Adipocyte (in vitro differentiated cells): ENCODE results near the gene ZNF366.
A peak's percentile ranks its signal among the peaks of the same experiment; 100 is the strongest.

Experiments used
- DNase-seq: peaks from one replicate; pipeline ENCODE4 v3.0.0-alpha.2; 2015; ENCODE audit warnings: low read depth
- H3K27me3 ChIP-seq: replicated peaks from 2 replicates; pipeline ENCODE4 v1.7.0; 2013; ENCODE audit warnings: mild to moderate bottlenecking, low read length, moderate library complexity; ENCODE audit not compliant: control insufficient read depth, insufficient read depth
- H3K36me3 ChIP-seq: 2 replicates; pipeline ENCODE4 v1.7.0; 2013; ENCODE audit warnings: low read length, mild to moderate bottlenecking, moderate library complexity; ENCODE audit not compliant: control insufficient read depth, insufficient read depth, severe bottlenecking
- H3K4me1 ChIP-seq: 2 replicates; pipeline ENCODE4 v1.7.0; 2013; ENCODE audit warnings: mild to moderate bottlenecking, low read length, moderate library complexity; ENCODE audit not compliant: control insufficient read depth, insufficient read depth
- H3K4me3 ChIP-seq: 2 replicates; pipeline ENCODE4 v1.7.0; 2013; ENCODE audit warnings: mild to moderate bottlenecking, low read length, moderate library complexity
- H3K9ac ChIP-seq: 2 replicates; pipeline ENCODE4 v1.7.0; 2013; ENCODE audit warnings: mild to moderate bottlenecking, low read length, moderate library complexity
- H3K9me3 ChIP-seq: 2 replicates; pipeline ENCODE4 v1.7.0; 2013; ENCODE audit warnings: mild to moderate bottlenecking, low read length, moderate library complexity; ENCODE audit not compliant: control insufficient read depth

ZNF366 gene

GRCh38 chr5:72463449-72464052, 43.7 kb downstream of the ZNF366 start:
- Histone ChIP-seq H3K4me1 (peaks cover 19% of the 10 kb centered on the region), H3K9ac (no peak overlapping the region), H3K36me3 (no peaks in the 10 kb centered on the region), H3K27me3 (no peaks in the 10 kb centered on the region), H3K4me3 (no peak overlapping the region), H3K9me3 (no peaks in the 10 kb centered on the region)
- DNase-seq: no peak

DNA sequence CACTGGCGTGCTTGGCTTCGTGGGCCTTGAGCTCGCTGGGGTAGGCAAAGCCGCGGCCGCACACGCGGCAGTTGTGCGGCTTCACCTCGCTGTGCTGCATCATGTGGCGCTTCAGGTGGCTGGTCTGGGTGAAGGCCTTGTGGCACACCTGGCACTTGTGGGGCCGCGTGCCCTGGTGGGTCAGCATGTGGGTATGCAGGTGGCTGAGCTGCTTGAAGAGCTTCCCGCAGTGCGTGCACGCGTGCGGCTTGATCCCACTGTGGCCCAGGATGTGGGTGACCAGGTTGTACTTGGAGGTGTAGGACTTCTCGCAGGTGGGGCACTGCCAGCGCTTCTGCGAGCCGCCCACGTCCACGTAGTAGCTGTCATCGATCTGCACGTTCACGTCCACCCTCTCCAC, 46.8 kb downstream of the ZNF366 start:
- no peaks in the 10 kb centered on the region for H3K9me3 ChIP-seq
- peaks cover 7% of the 10 kb centered on the region for H3K4me1 ChIP-seq
- no peak for DNase-seq
- H3K9ac ChIP-seq: no peak overlapping the region
- no peaks in the 10 kb centered on the region for H3K36me3 ChIP-seq
- H3K27me3 ChIP-seq: no peaks in the 10 kb centered on the region
- no peak overlapping the region for H3K4me3 ChIP-seq

DNA sequence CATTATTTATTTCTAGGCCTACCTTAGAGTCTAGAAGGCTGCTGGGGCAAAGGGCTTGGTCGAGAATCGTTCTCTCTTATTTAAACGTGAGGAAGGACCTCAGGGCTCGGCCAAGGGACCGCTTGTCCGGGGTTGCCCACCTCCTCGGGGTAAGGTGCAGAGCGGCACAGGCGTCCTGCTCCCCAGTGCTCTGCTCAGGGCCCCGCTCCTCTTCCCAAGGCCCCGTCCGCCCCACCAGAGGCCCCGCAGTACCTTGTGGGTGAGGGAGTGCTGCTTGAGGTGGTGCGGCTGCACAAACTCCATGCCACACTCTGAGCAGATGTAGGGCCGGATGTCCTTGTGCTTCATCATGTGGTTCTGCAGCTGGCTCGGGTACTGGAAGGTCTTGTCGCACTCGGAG, 47.3 kb downstream of the ZNF366 start:
- Histone ChIP-seq H3K4me3 (no peak overlapping the region), H3K27me3 (no peaks in the 10 kb centered on the region), H3K9me3 (no peaks in the 10 kb centered on the region), H3K9ac (no peak overlapping the region), H3K4me1 (peaks cover 7% of the 10 kb centered on the region), H3K36me3 (no peaks in the 10 kb centered on the region)
- no peak for DNase-seq

- DNase-seq: no peak
- no peaks in the 10 kb centered on the region for H3K36me3 ChIP-seq
- H3K4me1 ChIP-seq: peaks cover 9% of the 10 kb centered on the region
- H3K27me3 ChIP-seq: no peaks in the 10 kb centered on the region
- H3K4me3 ChIP-seq: no peak overlapping the region
- no peak overlapping the region for H3K9ac ChIP-seq
- no peaks in the 10 kb centered on the region for H3K9me3 ChIP-seq
Measured at GRCh38 chr5:72459089-72459661, 48.0 kb downstream of the ZNF366 start.

DNA sequence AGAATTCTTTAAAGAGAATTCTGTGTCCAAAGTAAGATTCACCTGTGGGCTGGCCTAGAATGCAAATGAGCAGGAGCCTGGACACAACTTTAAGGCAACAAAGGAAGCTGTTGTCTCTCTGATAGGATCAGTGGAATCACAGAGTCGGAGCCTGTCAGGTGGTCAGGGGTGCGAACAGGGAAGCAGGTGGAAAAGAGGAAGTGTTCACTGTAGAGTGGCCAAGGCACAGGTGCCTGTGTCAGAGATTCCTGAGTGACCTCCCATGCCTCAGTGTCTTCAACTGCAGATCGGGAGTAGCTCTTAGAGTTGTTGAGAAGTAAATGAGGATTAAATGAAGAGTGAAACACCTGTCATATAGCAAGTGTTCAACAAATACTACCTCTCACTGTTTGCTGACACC, 48.8 kb downstream of the ZNF366 start:
- H3K4me1 ChIP-seq: peaks cover 16% of the 10 kb centered on the region
- H3K9me3 ChIP-seq: no peaks in the 10 kb centered on the region
- no peak overlapping the region for H3K9ac ChIP-seq
- no peaks in the 10 kb centered on the region for H3K36me3 ChIP-seq
- H3K27me3 ChIP-seq: no peaks in the 10 kb centered on the region
- DNase-seq: no peak
- no peak overlapping the region for H3K4me3 ChIP-seq

- no peaks in the 10 kb centered on the region for H3K36me3 ChIP-seq
- H3K27me3 ChIP-seq: no peaks in the 10 kb centered on the region
- no peak overlapping the region for H3K9ac ChIP-seq
- H3K4me1 ChIP-seq: peaks cover 25% of the 10 kb centered on the region
- DNase-seq: no peak
- H3K9me3 ChIP-seq: no peaks in the 10 kb centered on the region
- no peak overlapping the region for H3K4me3 ChIP-seq
Measured at GRCh38 chr5:72457491-72457890, 49.7 kb downstream of the ZNF366 start.

GRCh38 chr5:72456391-72457074, 50.7 kb downstream of the ZNF366 start:
- DNase-seq: no peak
- no peaks in the 10 kb centered on the region for H3K9me3 ChIP-seq
- peaks cover 34% of the 10 kb centered on the region for H3K4me1 ChIP-seq
- H3K27me3 ChIP-seq: no peaks in the 10 kb centered on the region
- H3K36me3 ChIP-seq: no peaks in the 10 kb centered on the region
- no peak overlapping the region for H3K9ac ChIP-seq
- H3K4me3 ChIP-seq: no peak overlapping the region

- H3K4me3 ChIP-seq: no peak overlapping the region
- peaks cover 38% of the 10 kb centered on the region for H3K4me1 ChIP-seq
- H3K36me3 ChIP-seq: no peaks in the 10 kb centered on the region
- no peak overlapping the region for H3K9ac ChIP-seq
- H3K9me3 ChIP-seq: no peaks in the 10 kb centered on the region
- no peak for DNase-seq
- no peaks in the 10 kb centered on the region for H3K27me3 ChIP-seq
Measured at GRCh38 chr5:72455476-72455875, 51.7 kb downstream of the ZNF366 start.

- Histone ChIP-seq H3K36me3 (no peaks in the 10 kb centered on the region), H3K4me3 (no peak overlapping the region), H3K4me1 (peaks cover 38% of the 10 kb centered on the region), H3K9me3 (no peaks in the 10 kb centered on the region), H3K9ac (no peak overlapping the region), H3K27me3 (no peaks in the 10 kb centered on the region)
- DNase-seq: no peak
Measured at GRCh38 chr5:72454996-72455395, 52.2 kb downstream of the ZNF366 start.

- Histone ChIP-seq H3K9me3 (no peaks in the 10 kb centered on the region), H3K27me3 (no peaks in the 10 kb centered on the region), H3K36me3 (no peaks in the 10 kb centered on the region), H3K9ac (peak overlapping the region; percentile 75), H3K4me1 (peaks cover 32% of the 10 kb centered on the region), H3K4me3 (peak overlapping the region; percentile 27)
- no peak for DNase-seq
Measured at GRCh38 chr5:72453246-72453775, 53.9 kb downstream of the ZNF366 start.

- H3K4me1 ChIP-seq: peaks cover 32% of the 10 kb centered on the region
Measured at GRCh38 chr5:72452515-72453245, 54.5 kb downstream of the ZNF366 start.

More at GRCh38 chr5:72452515-72453245, 54.5 kb downstream of the ZNF366 start:
- peak overlapping the region; percentile 40 for H3K4me3 ChIP-seq
- DNase-seq: peak; percentile 80
- no peaks in the 10 kb centered on the region for H3K36me3 ChIP-seq
- peak overlapping the region; percentile 75 for H3K9ac ChIP-seq
- no peaks in the 10 kb centered on the region for H3K9me3 ChIP-seq
- no peaks in the 10 kb centered on the region for H3K27me3 ChIP-seq
